MM.1S (cell line): ENCODE data around the gene CENPT.

Source experiments
- DNase-seq: peaks from one replicate; pipeline ENCODE4 v3.0.0-alpha.2; 2015
- H2AFZ ChIP-seq: fragments of 300-600 bp; sonication (generic); 2 replicates; pipeline ENCODE4 v1.6.0; 2016; ENCODE audit warnings: antibody characterized with exemption, low read length
- H3F3A ChIP-seq: fragments of 300-600 bp; sonication (generic); 2 replicates; pipeline ENCODE4 v1.6.1; 2016; ENCODE audit warnings: mild to moderate bottlenecking, antibody characterized with exemption, low read length, moderate library complexity, mixed read lengths; ENCODE audit not compliant: insufficient read depth
- H3K27ac ChIP-seq: fragments of 300-600 bp; sonication (generic); 2 replicates; pipeline ENCODE4 v1.5.1; 2016; ENCODE audit warnings: mild to moderate bottlenecking, low read length
- H3K27me3 ChIP-seq: fragments of 300-600 bp; sonication (generic); replicated peaks from 2 replicates; pipeline ENCODE4 v1.6.0; 2016; ENCODE audit warnings: low read length; ENCODE audit not compliant: insufficient read depth
- H3K36me3 ChIP-seq: fragments of 300-600 bp; sonication (generic); replicated peaks from 2 replicates; pipeline ENCODE4 v1.6.1; 2016; ENCODE audit warnings: mild to moderate bottlenecking, low read length, mixed read lengths; ENCODE audit not compliant: insufficient read depth
- H3K4me1 ChIP-seq: fragments of 300-600 bp; sonication (generic); 2 replicates; pipeline ENCODE4 v1.6.1; 2016; ENCODE audit warnings: low read length, mixed read lengths
- H3K4me2 ChIP-seq: fragments of 300-600 bp; sonication (generic); 2 replicates; pipeline ENCODE4 v1.6.0; 2016; ENCODE audit warnings: low read depth, low read length
- H3K4me3 ChIP-seq: fragments of 300-600 bp; sonication (generic); 2 replicates; pipeline ENCODE4 v1.5.1; 2016; ENCODE audit warnings: low read length, mixed read lengths
- H3K79me2 ChIP-seq: fragments of 300-600 bp; sonication (generic); 2 replicates; pipeline ENCODE4 v1.6.1; 2016; ENCODE audit warnings: mixed run types, low read length, mixed read lengths
- H3K9ac ChIP-seq: fragments of 300-600 bp; sonication (generic); 2 replicates; pipeline ENCODE4 v1.6.1; 2016; ENCODE audit warnings: low read length, mixed read lengths
- H3K9me2 ChIP-seq: fragments of 300-600 bp; sonication (generic); replicated peaks from 2 replicates; pipeline ENCODE4 v1.6.1; 2016; ENCODE audit warnings: mild to moderate bottlenecking, low read length, mixed read lengths; ENCODE audit not compliant: insufficient read depth
- H3K9me3 ChIP-seq: fragments of 300-600 bp; sonication (generic); replicated peaks from 2 replicates; pipeline ENCODE4 v1.6.1; 2016; ENCODE audit warnings: mild to moderate bottlenecking, low read length, mixed read lengths; ENCODE audit not compliant: insufficient read depth
- H4K20me1 ChIP-seq: fragments of 300-600 bp; sonication (generic); 2 replicates; pipeline ENCODE4 v1.6.1; 2016; ENCODE audit warnings: mild to moderate bottlenecking, low read length, moderate library complexity, mixed read lengths; ENCODE audit not compliant: insufficient read depth
- CTCF ChIP-seq: fragments of 300-600 bp; sonication (generic); IDR thresholded peaks from 2 replicates; pipeline ENCODE4 v1.5.1; 2016; ENCODE audit warnings: antibody characterized with exemption, low read length, mixed read lengths
- EZH2 ChIP-seq: fragments of 300-600 bp; sonication (generic); optimal IDR thresholded peaks from 2 replicates; pipeline ENCODE3; 2017; ENCODE audit warnings: low read depth, mild to moderate bottlenecking, antibody characterized with exemption, low read length, mixed read lengths
- EZH2phosphoT487 ChIP-seq: fragments of 300-600 bp; sonication (generic); IDR thresholded peaks from 2 replicates; pipeline ENCODE4 v1.6.1; 2018; ENCODE audit warnings: antibody characterized with exemption, low read length

The CENPT gene

GRCh38 chr16:67833415-67834241, 13.9 kb downstream of the CENPT start:
- H3F3A ChIP-seq, result no peaks in the 10 kb centered on the region
- H3K9me2 ChIP-seq, result no peaks in the 10 kb centered on the region
- no peaks in the 10 kb centered on the region for H3K36me3 ChIP-seq
- H2AFZ ChIP-seq, result peak overlapping the region; percentile 55
- peak overlapping the region; percentile 73 for H3K9ac ChIP-seq
- H3K4me3 ChIP-seq, result peak overlapping the region; percentile 77
- peaks cover 19% of the 10 kb centered on the region for H3K79me2 ChIP-seq
- DNase-seq, result peak; percentile 94
- no peaks in the 10 kb centered on the region for H3K4me1 ChIP-seq
- no peaks in the 10 kb centered on the region for H3K9me3 ChIP-seq
- H3K27ac ChIP-seq, result no peak overlapping the region
- H3K27me3 ChIP-seq, result no peaks in the 10 kb centered on the region
- TF ChIP-seq EZH2 (no peak), CTCF (no peak), EZH2phosphoT487 (no peak)
- H3K4me2 ChIP-seq, result peak overlapping the region; percentile 56
- H4K20me1 ChIP-seq, result no peaks in the 10 kb centered on the region

GRCh38 chr16:67833030-67833414, 14.5 kb downstream of the CENPT start:
- no peaks in the 10 kb centered on the region for H4K20me1 ChIP-seq
- peak overlapping the region; percentile 55 for H2AFZ ChIP-seq
- H3K27me3 ChIP-seq, result no peaks in the 10 kb centered on the region
- H3K9ac ChIP-seq, result peak overlapping the region; percentile 73
- no peak overlapping the region for H3K27ac ChIP-seq
- H3K4me3 ChIP-seq, result peak overlapping the region; percentile 77
- H3K9me3 ChIP-seq, result no peaks in the 10 kb centered on the region
- no peak for TF ChIP-seq CTCF
- no peak for TF ChIP-seq EZH2
- TF ChIP-seq EZH2phosphoT487, result no peak
- peak overlapping the region; percentile 56 for H3K4me2 ChIP-seq
- H3K9me2 ChIP-seq, result no peaks in the 10 kb centered on the region
- no peaks in the 10 kb centered on the region for H3K4me1 ChIP-seq
- H3K79me2 ChIP-seq, result peaks cover 19% of the 10 kb centered on the region
- no peaks in the 10 kb centered on the region for H3F3A ChIP-seq
- no peaks in the 10 kb centered on the region for H3K36me3 ChIP-seq
- no peak for DNase-seq

- Histone ChIP-seq H3K9me2 (no peaks in the 10 kb centered on the region), H2AFZ (no peak overlapping the region), H3K9ac (no peak overlapping the region), H3K27ac (no peak overlapping the region), H3K79me2 (peaks cover 19% of the 10 kb centered on the region), H4K20me1 (no peaks in the 10 kb centered on the region), H3K27me3 (no peaks in the 10 kb centered on the region), H3F3A (no peaks in the 10 kb centered on the region), H3K4me2 (no peak overlapping the region), H3K36me3 (no peaks in the 10 kb centered on the region), H3K9me3 (no peaks in the 10 kb centered on the region), H3K4me1 (no peaks in the 10 kb centered on the region), H3K4me3 (no peak overlapping the region)
- DNase-seq, result no peak
- TF ChIP-seq EZH2 (no peak), CTCF (no peak), EZH2phosphoT487 (no peak)
Measured at GRCh38 chr16:67828651-67829050, 18.8 kb downstream of the CENPT start.
